Fibroblast of the aortic adventitia (primary cell): Measurements from ENCODE around the gene KRTAP29-1. TPM values are rescaled to one million over a fixed set of nuclear protein-coding genes. Genes with fewer than 3 reads are reported as not detected.
A peak's percentile ranks its signal among the peaks of the same experiment; 100 is the strongest.

ENCODE experiments used
- DNase-seq: peaks from one replicate; pipeline ENCODE4 v3.0.0-alpha.2; 2010; ENCODE audit warnings: low read depth
- H3K4me3 ChIP-seq: 2 replicates; pipeline ENCODE4 v1.5.1; 2011; ENCODE audit warnings: low read depth, mild to moderate bottlenecking, control low read depth, low read length, moderate library complexity
- CTCF ChIP-seq: IDR thresholded peaks from 2 replicates; pipeline ENCODE4 v1.5.1; 2011; ENCODE audit warnings: mild to moderate bottlenecking, low read length, control low read depth, inconsistent platforms; ENCODE audit not compliant: insufficient read depth
- total RNA-seq: library from RNA; depleted of rRNA; stranded (reverse); fragments of >200 nt; gene quantifications from 2 replicates; pipeline ENCODE4 v1.2.3, GENCODE V29; 2012; ENCODE audit warnings: low replicate concordance

Gene KRTAP29-1
- total RNA-seq, 1 donor, result not detected

GRCh38 chr17:41333836-41334235 is 31.2 kb upstream of the KRTAP29-1 start:
- no peak for DNase-seq
- H3K4me3 ChIP-seq, result no peak overlapping the region
- no peak for TF ChIP-seq CTCF

GRCh38 chr17:41333098-41333497 is 30.4 kb upstream of the KRTAP29-1 start:
- H3K4me3 ChIP-seq, result no peak overlapping the region
- DNase-seq, result no peak
- no peak for TF ChIP-seq CTCF

GRCh38 chr17:41332239-41332638 is 29.6 kb upstream of the KRTAP29-1 start:
- DNase-seq, result no peak
- H3K4me3 ChIP-seq, result no peak overlapping the region
- no peak for TF ChIP-seq CTCF

GRCh38 chr17:41331606-41332005 is 29.0 kb upstream of the KRTAP29-1 start:
- no peak for TF ChIP-seq CTCF
- no peak overlapping the region for H3K4me3 ChIP-seq
- no peak for DNase-seq

- TF ChIP-seq CTCF, result peak; percentile 87
- peak; percentile 43 for DNase-seq
- no peak overlapping the region for H3K4me3 ChIP-seq
These were observed 26.8 kb upstream of the KRTAP29-1 start for GRCh38 chr17:41329279-41329948.

- no peak for DNase-seq
- no peak overlapping the region for H3K4me3 ChIP-seq
- TF ChIP-seq CTCF, result no peak
These were observed 25.6 kb upstream of the KRTAP29-1 start for GRCh38 chr17:41328207-41328606.
